ENCODE results near the gene ARHGAP15.

Gene ARHGAP15

GRCh38 chr2:143548032-143548431 lies 418.8 kb downstream of the ARHGAP15 start:
- no peak for DNase-seq

DNA sequence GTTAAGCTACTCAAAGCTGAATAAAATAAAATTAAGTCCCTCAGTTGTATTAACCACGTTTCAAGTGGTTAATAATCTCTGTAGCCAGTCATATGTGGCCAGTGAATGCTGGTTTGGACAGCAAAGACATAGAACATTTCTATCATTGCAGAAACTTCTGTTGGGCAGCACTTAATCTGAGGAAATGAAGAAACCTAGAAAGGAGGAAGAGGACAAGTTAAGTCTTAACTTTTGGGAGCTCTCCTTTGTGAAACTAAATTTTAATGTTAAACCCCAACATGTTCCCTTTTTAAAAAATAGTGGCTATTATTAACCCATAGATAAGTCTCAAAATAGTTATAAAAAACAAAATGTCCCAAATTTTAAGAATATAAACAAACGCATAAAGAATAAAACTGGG lies 421.3 kb downstream of the ARHGAP15 start:
- no peak for DNase-seq

GRCh38 chr2:143551971-143552650 lies 422.9 kb downstream of the ARHGAP15 start:
- no peak for DNase-seq

DNA sequence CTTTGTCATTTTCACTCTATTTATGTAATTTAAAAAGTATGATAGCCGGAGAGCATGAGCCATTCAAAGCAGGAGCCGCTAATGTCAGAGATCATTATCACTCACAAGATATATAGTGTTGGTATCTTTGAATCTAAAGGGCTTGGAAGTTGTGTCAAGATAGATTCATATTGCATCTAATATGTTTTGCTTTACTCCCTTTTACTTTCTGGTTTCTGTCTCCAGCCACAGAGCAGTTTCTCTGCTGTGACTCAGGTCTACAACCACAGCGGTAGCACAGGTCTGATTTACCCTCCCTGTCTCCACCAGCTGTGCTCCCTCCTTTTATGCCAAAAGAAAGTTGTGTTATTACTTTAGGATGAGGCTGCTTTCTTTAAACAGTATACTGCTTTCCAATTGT lies 424.0 kb downstream of the ARHGAP15 start:
- DNase-seq, result no peak

GRCh38 chr2:143558665-143559064 lies 429.4 kb downstream of the ARHGAP15 start:
- no peak for DNase-seq

DNA sequence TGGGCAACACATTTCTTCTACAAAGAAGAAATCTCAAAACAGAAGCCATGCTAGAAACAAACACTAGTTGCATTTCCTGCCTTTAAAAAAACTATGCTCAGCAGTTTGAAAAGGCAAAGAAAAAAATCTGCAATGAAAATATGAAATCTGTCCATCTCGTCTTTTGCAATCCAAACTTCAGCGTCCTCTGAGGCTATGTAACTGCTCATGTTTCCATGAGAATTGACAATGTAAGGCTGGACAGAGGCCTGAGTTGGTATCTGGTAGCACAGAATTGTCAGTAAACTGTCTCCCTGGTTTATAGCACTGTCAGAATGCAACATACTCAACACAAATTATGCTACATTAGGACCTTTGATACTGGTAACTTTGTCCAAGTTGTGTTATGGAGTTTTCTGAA lies 429.9 kb downstream of the ARHGAP15 start:
- no peak for DNase-seq

DNA sequence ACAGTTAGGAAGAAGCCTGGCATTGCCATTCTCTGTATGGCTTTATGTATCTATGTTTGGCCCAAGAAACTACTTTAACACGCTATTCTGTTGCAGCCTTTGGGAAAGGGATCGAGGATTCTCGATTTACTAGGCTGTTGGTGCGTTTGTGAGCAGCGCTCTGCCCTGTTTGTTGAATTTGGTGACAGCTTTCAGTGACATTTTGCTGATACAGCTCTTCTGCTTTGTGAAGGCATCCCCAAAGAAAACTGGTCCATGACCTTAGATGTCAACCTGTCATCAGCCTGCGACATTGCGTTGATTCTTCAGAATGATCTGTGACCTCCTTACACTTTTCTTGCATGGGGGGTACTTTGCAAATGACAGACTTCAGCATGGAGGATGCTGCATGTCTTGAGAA lies 431.5 kb downstream of the ARHGAP15 start:
- no peak for DNase-seq

DNA sequence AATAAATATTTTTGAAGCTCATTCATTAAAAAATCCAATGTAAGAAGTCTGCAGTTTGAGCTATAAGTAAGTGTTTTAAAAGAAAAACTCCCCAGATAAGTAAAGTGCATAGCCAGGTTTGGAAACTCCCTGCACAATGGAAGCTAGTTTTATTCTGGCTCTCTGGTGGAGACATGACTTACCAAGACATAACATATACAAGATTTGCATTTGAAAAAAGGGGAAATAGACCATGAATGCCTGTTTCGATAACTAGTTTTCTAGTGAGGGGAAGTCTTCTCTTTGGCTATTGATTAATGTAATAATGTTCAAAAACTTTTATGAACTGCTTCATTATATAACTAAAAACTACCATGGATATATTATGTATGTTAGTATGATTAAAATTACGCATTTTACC lies 435.2 kb downstream of the ARHGAP15 start:
- DNase-seq, result no peak

DNA sequence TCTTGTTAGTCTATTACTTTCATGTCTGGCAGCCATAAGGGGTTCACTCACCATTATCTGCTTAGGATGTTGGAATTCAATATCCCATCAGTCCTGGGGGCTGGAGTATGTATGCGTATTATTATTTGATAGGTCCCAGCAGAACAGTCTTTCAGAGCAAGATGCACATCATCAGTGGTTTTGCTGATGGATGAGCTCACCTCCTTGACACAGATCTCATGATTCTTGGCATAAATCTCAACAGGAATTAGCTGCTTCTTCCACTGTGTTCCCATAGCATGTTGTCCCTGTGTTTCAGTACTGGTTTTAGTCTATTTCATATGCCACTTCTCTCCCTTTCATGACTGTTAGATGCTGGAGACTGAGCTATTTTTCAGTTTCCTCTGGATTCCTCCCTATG lies 442.5 kb downstream of the ARHGAP15 start:
- no peak for DNase-seq

DNA sequence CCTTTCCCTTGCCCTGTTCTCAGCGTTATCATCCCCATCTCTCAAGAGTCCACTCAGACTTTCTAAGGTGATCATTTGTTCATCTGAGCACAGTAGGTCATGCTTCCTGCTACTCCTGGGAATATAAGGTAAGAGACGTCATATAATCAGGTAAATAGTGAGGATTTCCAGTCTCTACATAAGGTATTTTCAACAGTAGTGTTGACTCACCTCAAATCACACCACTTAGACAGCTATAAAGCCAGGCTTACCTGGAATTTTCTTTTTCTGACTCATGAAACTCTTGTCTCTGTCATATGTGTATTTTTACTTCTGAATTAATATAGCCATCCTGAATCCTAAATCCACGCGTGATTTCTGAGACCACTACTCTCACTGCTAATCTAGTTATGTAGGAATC lies 443.2 kb downstream of the ARHGAP15 start:
- DNase-seq, result no peak

DNA sequence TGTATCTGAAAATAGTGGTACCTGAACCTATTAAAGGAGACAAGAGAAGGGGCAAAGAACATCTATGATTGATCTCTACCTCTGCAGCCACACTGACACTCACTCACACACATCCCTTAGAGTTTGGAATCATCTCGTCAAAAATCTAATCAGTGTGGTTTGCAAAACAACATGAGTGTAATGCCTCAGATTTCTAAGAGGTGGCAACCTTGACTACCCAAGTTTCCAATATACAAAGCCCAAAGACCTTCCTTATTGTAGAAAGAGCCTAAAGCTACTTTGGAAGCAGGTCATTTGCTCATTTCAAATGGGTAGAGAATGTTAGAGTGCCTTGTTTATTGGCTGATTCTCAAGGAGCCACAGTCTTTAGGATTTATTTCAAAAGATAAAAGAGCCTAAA lies 444.9 kb downstream of the ARHGAP15 start:
- no peak for DNase-seq

- no peak for DNase-seq
Observed at GRCh38 chr2:143575340-143575739, 446.1 kb downstream of the ARHGAP15 start.

GRCh38 chr2:143577489-143577888 lies 448.3 kb downstream of the ARHGAP15 start:
- DNase-seq, result no peak

- no peak for DNase-seq
Observed at GRCh38 chr2:143579456-143579855, 450.2 kb downstream of the ARHGAP15 start.

GRCh38 chr2:143581134-143581533 lies 451.9 kb downstream of the ARHGAP15 start:
- no peak for DNase-seq

DNA sequence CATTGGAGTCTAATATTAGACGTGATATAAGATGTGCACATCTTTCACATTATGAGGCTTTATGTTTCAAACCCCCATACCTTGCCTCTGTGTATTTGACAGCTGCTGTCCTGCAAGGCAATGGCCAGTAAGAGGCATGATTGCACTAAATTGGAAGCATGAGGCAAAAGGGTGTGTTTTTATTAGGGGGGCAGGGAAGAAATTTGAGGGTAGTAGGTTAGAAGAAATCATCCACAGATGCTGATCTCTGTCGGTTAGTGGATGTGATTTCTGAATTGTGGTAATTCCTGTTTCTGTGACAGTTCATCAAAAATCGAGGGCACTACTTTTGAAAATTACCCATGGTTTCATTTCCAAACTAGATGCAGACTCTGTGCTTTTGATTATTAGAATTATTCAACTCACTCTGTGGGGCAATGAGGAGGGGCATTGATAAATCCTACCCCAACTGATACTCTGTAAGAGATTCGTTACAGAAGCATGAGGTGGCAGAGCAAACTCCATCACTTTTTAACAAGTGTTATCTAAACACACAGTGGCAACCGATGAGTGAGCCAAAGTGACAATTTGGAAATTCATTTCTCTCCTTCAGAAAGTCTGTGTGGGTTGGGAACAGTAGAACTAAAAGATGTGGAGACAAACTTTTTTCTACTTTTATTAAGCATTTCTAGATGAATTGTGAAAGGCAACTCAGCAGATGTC lies 453.0 kb downstream of the ARHGAP15 start:
- DNase-seq, result no peak

DNA sequence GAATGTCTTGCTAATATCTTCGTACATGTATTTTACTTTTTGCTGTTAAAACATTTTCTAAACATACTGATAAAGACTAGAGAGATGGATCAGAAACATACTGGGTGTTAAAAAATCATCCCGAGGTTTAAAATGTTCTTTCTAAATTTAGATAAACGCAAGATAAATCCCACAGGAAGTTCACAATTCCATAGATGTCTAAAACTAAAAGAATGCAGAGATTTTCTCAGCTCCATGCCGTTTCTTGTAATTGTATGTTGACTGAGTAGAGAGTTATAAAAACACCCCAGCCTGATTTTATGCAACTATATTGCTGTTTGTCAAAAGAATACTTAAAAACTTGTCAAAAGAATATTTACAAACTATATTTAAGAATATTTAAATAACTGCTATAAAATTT lies 455.7 kb downstream of the ARHGAP15 start:
- no peak for DNase-seq

GRCh38 chr2:143586119-143586518 lies 456.9 kb downstream of the ARHGAP15 start:
- DNase-seq, result no peak

DNA sequence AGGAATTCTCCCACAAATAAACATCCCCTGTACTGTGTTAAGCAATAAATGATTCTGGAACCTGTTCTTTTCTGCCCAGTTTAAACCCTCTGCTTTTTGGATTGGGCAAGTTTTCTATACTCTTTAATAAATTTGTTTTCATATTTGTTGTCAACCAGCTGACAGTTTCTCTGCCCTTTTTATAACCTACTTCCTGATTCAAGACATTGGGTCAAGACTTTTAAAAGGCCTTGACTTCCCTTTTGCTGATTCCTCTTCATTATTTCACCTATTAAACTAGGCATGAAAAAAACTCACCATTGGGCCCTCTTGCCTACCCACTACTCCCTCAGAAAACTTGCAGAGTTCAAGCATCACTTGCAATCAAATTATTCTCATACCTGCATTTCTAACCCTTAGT lies 459.5 kb downstream of the ARHGAP15 start:
- DNase-seq, result no peak

DNA sequence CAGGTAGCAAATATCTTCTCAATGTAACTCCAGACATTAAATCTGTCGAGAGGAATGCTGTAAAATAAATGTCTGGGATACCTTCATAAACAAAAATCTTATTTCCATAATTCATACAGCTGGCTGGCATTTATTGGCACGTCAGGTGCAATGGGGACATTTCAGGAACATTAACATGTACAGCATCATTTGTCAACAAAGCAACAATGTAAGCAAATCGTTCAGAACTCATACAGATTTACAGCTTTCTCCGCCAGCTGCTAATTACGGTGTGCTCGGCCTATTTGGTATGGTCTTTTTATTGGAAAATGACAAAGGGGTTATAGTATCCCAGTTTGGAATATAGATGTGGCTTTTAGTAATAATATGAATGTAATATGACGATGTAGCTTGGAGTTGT lies 464.9 kb downstream of the ARHGAP15 start:
- DNase-seq, result no peak

GRCh38 chr2:143594745-143595144 lies 465.5 kb downstream of the ARHGAP15 start:
- no peak for DNase-seq

DNA sequence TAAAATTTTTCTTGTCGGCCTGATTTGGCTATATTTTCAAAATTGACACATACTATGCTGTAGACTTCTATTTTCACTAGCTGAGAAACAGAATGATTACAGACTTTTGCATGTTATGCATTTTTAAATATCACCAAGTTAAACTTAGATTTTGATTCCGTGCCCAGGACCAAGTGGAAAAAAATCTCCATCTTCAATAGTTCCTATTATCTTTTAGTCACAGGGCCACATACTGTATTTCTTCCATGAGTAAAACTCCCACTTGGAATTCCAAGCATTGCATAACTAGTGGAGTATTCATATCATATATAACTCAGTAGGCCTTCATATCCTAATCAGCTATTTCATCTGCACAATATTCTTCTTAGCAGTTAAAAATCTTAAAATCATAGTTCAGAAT lies 470.9 kb downstream of the ARHGAP15 start:
- no peak for DNase-seq

DNA sequence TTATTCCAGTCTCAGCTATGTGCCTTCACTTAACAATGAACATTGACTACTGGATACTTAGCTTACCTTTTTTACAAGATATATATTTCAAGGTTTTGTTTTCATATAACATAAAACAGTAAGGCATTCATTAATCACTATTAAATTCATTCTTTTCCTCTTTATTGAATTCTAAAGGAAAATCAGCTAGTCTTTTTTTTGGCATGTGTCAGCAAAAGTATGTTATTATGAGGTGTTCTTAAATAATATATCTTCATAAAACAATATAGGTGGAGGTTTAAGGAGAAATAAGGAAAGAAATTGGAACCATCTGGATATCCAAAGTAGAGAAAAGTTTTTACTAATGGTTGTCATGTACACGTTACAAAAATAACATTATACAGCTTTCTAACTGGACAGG lies 472.6 kb downstream of the ARHGAP15 start:
- no peak for DNase-seq

- DNase-seq, result no peak
Observed at GRCh38 chr2:143603035-143603655, 473.9 kb downstream of the ARHGAP15 start.
